ENCODE data around the gene LGALS1.

GRCh38 chr22:37633089-37633624 lies 42.3 kb upstream of the LGALS1 start:
- TF ChIP-seq CTCF (IDR thresholded peaks at IDR 0.05; ENCODE audit: borderline replicate concordance, extremely low read depth, low read length, poor library complexity, severe bottlenecking) (no peak), EZH2 (IDR thresholded peaks at IDR 0.05; ENCODE audit: borderline replicate concordance, low read depth, low read length, severe bottlenecking) (no peak)
